K562 (cell line): ENCODE results near the gene BID. TPM values are rescaled to one million over a fixed set of nuclear protein-coding genes. Genes with fewer than 3 reads are reported as not detected.

Experiments used
- ARID1B ChIP-seq: fragments of 450-650 bp; IDR thresholded peaks from 2 replicates; pipeline ENCODE4 v1.6.1; 2016; ENCODE audit warnings: antibody characterized with exemption, mild to moderate bottlenecking, inconsistent platforms
- CEBPG ChIP-seq, 3 experiments: fragments of 200-800 bp in 1 of 3; sonication (Bioruptor generic) in 1 of 3; sonication (generic) in 1 of 3; formaldehyde crosslinking in 1 of 3; IDR thresholded peaks in 2 of 3; conservative IDR thresholded peaks in 1 of 3; 2 replicates each; pipeline versions ENCODE4 v1.6.1 to v1.8.0; 2016 to 2022; ENCODE audit warnings: missing compliant biosample characterization in 2 of 3, missing genetic modification characterization in 2 of 3, mild to moderate bottlenecking in 1 of 3, missing genetic modification reagents in 1 of 3
- CTBP1 ChIP-seq: fragments of 450-650 bp; IDR thresholded peaks from 2 replicates; pipeline ENCODE4 v1.6.1; 2016; ENCODE audit warnings: borderline replicate concordance
- DMBX1 ChIP-seq: fragments of 250-450 bp; sonication (Bioruptor Pico); IDR thresholded peaks from 2 replicates; pipeline ENCODE4 v1.8.0; 2022; ENCODE audit warnings: inconsistent platforms, mild to moderate bottlenecking, moderate library complexity, borderline replicate concordance
- EGR1 ChIP-seq: fragments of 450-650 bp; conservative IDR thresholded peaks from 2 replicates; pipeline ENCODE4 v1.6.1; 2017; ENCODE audit warnings: mild to moderate bottlenecking
- ESRRA ChIP-seq: fragments of 450-650 bp; IDR thresholded peaks from 2 replicates; pipeline ENCODE4 v1.6.1; 2014; ENCODE audit warnings: low read depth, mild to moderate bottlenecking, moderate library complexity, borderline replicate concordance
- HDAC1 ChIP-seq, 2 experiments: fragments of 450-650 bp; IDR thresholded peaks; 2 replicates each; pipeline ENCODE4 v1.6.1; 2016 to 2017; ENCODE audit warnings: inconsistent platforms in 1 of 2, mild to moderate bottlenecking in 1 of 2, moderate library complexity in 1 of 2
- L3MBTL2 ChIP-seq: fragments of 450-650 bp; IDR thresholded peaks from 2 replicates; pipeline ENCODE4 v1.6.1; 2016; ENCODE audit warnings: mild to moderate bottlenecking, moderate library complexity
- MTA3 ChIP-seq: fragments of 450-650 bp; formaldehyde crosslinking; IDR thresholded peaks from 2 replicates; pipeline ENCODE4 v1.6.1; 2017; ENCODE audit warnings: mild to moderate bottlenecking, borderline replicate concordance
- MXI1 ChIP-seq: IDR thresholded peaks from 2 replicates; pipeline ENCODE4 v1.6.1; 2011; ENCODE audit warnings: low read depth, mild to moderate bottlenecking, improper control_type of control experiment, low read length
- NCOR1 ChIP-seq: fragments of 450-650 bp; IDR thresholded peaks from 2 replicates; pipeline ENCODE4 v1.6.1; 2016; ENCODE audit warnings: mild to moderate bottlenecking, moderate library complexity
- NR2C1 ChIP-seq, 2 experiments: fragments of 450-650 bp; IDR thresholded peaks; 2 replicates each; pipeline ENCODE4 v1.6.1; 2017; ENCODE audit warnings: mild to moderate bottlenecking in 2 of 2, antibody characterized with exemption in 1 of 2, inconsistent platforms in 1 of 2, missing compliant biosample characterization in 1 of 2, missing genetic modification characterization in 1 of 2
- PCBP2 ChIP-seq: fragments of 200-400 bp; formaldehyde crosslinking; IDR thresholded peaks from 2 replicates; pipeline ENCODE4 v1.6.1; 2018; ENCODE audit warnings: low read length, low read depth, mild to moderate bottlenecking, moderate library complexity; ENCODE audit not compliant: poor library complexity, severe bottlenecking
- PTBP1 ChIP-seq: fragments of 200-400 bp; formaldehyde crosslinking; IDR thresholded peaks from 2 replicates; pipeline ENCODE4 v1.6.1; 2017; ENCODE audit warnings: low read depth, low read length
- PYGO2 ChIP-seq: fragments of 450-650 bp; IDR thresholded peaks from 2 replicates; pipeline ENCODE4 v1.6.1; 2016; ENCODE audit warnings: mild to moderate bottlenecking, missing genetic modification characterization, moderate library complexity, missing compliant biosample characterization
- SIN3A ChIP-seq, 2 experiments: fragments of 150-350 bp in 1 of 2; IDR thresholded peaks; 2 replicates each; pipeline ENCODE4 v1.6.1; 2011 to 2016; ENCODE audit warnings: borderline replicate concordance in 2 of 2, low read depth in 2 of 2, low read length in 2 of 2, mild to moderate bottlenecking in 2 of 2, moderate library complexity in 2 of 2; ENCODE audit not compliant: control insufficient read depth in 1 of 2
- TBL1XR1 ChIP-seq, 2 experiments: IDR thresholded peaks; 2 replicates each; pipeline ENCODE4 v1.6.1; 2012; ENCODE audit warnings: improper control_type of control experiment in 2 of 2, low read length in 2 of 2, mild to moderate bottlenecking in 1 of 2
- TRIM24 ChIP-seq, 2 experiments: fragments of 450-650 bp; IDR thresholded peaks; 2 replicates each; pipeline ENCODE4 v1.6.1; 2016
- ZNF431 ChIP-seq: sonication (generic); formaldehyde crosslinking; IDR thresholded peaks from 2 replicates; pipeline ENCODE4 v1.8.0; 2022; ENCODE audit warnings: mild to moderate bottlenecking, missing genetic modification reagents
- ZNF695 ChIP-seq: fragments of 450-650 bp; formaldehyde crosslinking; IDR thresholded peaks from 2 replicates; pipeline ENCODE4 v1.4.0; 2020; ENCODE audit warnings: mild to moderate bottlenecking, moderate library complexity
- polyA plus RNA-seq, 8 experiments: library from polyadenylated mRNA; depleted of rRNA in 4 of 8; stranded (reverse) in 5 of 8; unstranded in 3 of 8; fragments of >200 nt; fragmentation: Nextera tagmentation in 2 of 8; fragmentation: Illumina TruSeq in 1 of 8; extraction: Ambion mirVana in 2 of 8; extraction: Trizol in 1 of 8; gene quantifications; 2 replicates each; pipeline versions ENCODE4 v1.2.1 to v1.2.3, GENCODE V29; 2011 to 2014; ENCODE audit warnings: inconsistent platforms in 1 of 8, missing spikeins in 1 of 8
- total RNA-seq, 7 experiments: library from RNA; depleted of rRNA in 6 of 7; stranded (reverse); fragments of >200 nt in 6 of 7; fragmentation: Illumina TruSeq in 2 of 7; extraction: Trizol in 2 of 7; gene quantifications; 2 replicates each; pipeline versions ENCODE4 v1.2.1 to v1.2.3, GENCODE V29; 2011 to 2021; ENCODE audit warnings: low replicate concordance in 1 of 7
- TF ChIP-seq, protein P1 (sequence below): fragments of 250-450 bp; sonication (Bioruptor Pico); IDR thresholded peaks from 2 replicates; pipeline ENCODE4 v1.4.0; 2020; ENCODE audit warnings: mild to moderate bottlenecking, moderate library complexity
- TF ChIP-seq, protein P2 (sequence below): sonication (generic); formaldehyde crosslinking; IDR thresholded peaks from 2 replicates; pipeline ENCODE4 v1.8.1; 2023; ENCODE audit warnings: mild to moderate bottlenecking, missing genetic modification reagents

The BID gene
- total and polyA plus RNA-seq, 9 of the 15 experiments (the other 6 are each of a cell fraction or from before 2014, with no cell fraction given): 5.2 to 209 (median 63.7) TPM

DNA sequence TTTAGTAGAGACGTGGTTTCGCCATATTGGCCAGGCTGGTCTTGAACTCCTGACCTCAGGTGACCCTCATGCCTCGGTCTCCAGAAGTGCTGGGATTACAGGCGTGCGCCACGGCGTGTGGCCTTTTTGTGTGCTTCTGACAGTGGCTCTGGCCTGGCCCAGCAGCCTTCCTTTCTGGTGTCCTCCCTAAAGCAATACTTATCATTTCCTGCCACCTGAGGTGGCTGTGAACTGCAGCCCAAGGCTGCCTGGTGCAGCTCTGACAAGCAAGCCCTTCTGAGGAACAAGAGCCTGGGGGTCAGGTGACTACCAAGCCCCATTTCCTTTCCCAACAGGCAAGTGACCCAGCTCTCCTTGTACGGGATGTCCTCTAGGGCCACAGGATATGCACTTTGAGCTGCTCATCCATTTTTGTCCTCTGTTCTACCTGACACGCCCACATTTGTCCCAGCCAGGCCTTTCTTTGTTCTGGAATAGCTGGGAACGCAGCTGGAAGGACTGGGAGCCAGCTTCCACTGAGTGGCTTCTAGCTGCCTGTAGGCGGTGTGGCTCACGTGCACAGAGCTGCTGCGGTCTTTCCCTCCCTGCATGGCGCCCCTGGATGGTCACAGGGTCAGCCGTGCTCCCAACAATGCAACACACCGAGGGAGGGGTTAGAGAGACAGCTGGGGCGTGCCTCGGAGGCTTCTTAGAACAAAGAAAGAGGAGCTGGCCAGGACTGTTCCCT is 12.3 kb upstream of the BID start (continued):
- 0 out of 2 replicates have a peak, but pooled peaks have one; percentile 22 for TF ChIP-seq CEBPG (CRISPR knock-in tag; IDR thresholded peaks at IDR 0.05)
- TF ChIP-seq CEBPG (tag; conservative IDR thresholded peaks at IDR 0.05 in 1 of 2, IDR thresholded peaks at IDR 0.05 in 1 of 2): no peak
- TF ChIP-seq L3MBTL2: peak; percentile 91
- peak; percentile 48; the same call in 1 of the 2 replicates for TF ChIP-seq DMBX1 (CRISPR knock-in tag)
- peak in 1 of 2 experiments; percentile 7; a peak in 2 of 4 replicates for TF ChIP-seq TBL1XR1 (IDR thresholded peaks at IDR 0.05; ENCODE audit: low read length in 2 of 2)
- TF ChIP-seq NCOR1: peak; percentile 85
- TF ChIP-seq CTBP1: peak; percentile 76
- TF ChIP-seq, protein P1, sequence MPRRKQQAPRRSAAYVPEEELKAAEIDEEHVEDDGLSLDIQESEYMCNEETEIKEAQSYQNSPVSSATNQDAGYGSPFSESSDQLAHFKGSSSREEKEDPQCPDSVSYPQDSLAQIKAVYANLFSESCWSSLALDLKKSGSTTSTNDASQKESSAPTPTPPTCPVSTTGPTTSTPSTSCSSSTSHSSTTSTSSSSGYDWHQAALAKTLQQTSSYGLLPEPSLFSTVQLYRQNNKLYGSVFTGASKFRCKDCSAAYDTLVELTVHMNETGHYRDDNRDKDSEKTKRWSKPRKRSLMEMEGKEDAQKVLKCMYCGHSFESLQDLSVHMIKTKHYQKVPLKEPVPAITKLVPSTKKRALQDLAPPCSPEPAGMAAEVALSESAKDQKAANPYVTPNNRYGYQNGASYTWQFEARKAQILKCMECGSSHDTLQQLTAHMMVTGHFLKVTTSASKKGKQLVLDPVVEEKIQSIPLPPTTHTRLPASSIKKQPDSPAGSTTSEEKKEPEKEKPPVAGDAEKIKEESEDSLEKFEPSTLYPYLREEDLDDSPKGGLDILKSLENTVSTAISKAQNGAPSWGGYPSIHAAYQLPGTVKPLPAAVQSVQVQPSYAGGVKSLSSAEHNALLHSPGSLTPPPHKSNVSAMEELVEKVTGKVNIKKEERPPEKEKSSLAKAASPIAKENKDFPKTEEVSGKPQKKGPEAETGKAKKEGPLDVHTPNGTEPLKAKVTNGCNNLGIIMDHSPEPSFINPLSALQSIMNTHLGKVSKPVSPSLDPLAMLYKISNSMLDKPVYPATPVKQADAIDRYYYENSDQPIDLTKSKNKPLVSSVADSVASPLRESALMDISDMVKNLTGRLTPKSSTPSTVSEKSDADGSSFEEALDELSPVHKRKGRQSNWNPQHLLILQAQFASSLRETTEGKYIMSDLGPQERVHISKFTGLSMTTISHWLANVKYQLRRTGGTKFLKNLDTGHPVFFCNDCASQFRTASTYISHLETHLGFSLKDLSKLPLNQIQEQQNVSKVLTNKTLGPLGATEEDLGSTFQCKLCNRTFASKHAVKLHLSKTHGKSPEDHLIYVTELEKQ (CRISPR knock-in tag): 0 out of 2 replicates have a peak, but pooled peaks have one; percentile 44
- TF ChIP-seq EGR1: no peak
- peak in 1 of 2 experiments; percentile 33; a peak in 1 of 4 replicates for TF ChIP-seq SIN3A (IDR thresholded peaks at IDR 0.05; ENCODE audit: borderline replicate concordance in 2 of 2, control insufficient read depth in 1 of 2, low read depth in 2 of 2, low read length in 2 of 2)
- TF ChIP-seq MTA3: peak; percentile 77
- peak; percentile 49 for TF ChIP-seq NR2C1 (IDR thresholded peaks at IDR 0.05)
- peak; percentile 63; the same call in 1 of the 2 replicates for TF ChIP-seq NR2C1 (tag; IDR thresholded peaks at IDR 0.05)
- TF ChIP-seq ARID1B: peak; percentile 92
- peak; percentile 83 for TF ChIP-seq ZNF431 (CRISPR knock-in tag)
- TF ChIP-seq MXI1: 0 out of 2 replicates have a peak, but pooled peaks have one; percentile 7
- peak in 1 of 2 experiments; percentile 38; a peak in 1 of 4 replicates for TF ChIP-seq HDAC1 (IDR thresholded peaks at IDR 0.05)
- 0 out of 2 replicates have a peak, but pooled peaks have one; percentile 26 for TF ChIP-seq PTBP1
- no peak for TF ChIP-seq PYGO2 (tag)
- no peak for TF ChIP-seq ZNF695
- TF ChIP-seq, protein P2, sequence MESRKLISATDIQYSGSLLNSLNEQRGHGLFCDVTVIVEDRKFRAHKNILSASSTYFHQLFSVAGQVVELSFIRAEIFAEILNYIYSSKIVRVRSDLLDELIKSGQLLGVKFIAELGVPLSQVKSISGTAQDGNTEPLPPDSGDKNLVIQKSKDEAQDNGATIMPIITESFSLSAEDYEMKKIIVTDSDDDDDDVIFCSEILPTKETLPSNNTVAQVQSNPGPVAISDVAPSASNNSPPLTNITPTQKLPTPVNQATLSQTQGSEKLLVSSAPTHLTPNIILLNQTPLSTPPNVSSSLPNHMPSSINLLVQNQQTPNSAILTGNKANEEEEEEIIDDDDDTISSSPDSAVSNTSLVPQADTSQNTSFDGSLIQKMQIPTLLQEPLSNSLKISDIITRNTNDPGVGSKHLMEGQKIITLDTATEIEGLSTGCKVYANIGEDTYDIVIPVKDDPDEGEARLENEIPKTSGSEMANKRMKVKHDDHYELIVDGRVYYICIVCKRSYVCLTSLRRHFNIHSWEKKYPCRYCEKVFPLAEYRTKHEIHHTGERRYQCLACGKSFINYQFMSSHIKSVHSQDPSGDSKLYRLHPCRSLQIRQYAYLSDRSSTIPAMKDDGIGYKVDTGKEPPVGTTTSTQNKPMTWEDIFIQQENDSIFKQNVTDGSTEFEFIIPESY (CRISPR knock-in tag): 0 out of 2 replicates have a peak, but pooled peaks have one; percentile 49
- TF ChIP-seq PCBP2: no peak
- TF ChIP-seq TRIM24 (IDR thresholded peaks at IDR 0.05): peak; percentile 58 to 63; a peak in 2 of 4 replicates
- peak; percentile 81 for TF ChIP-seq ESRRA
